Left ventricle myocardium inferior (tissue), 1 donor: ENCODE results near the gene ZNF674. TPM values are rescaled to one million over a fixed set of nuclear protein-coding genes. Genes with fewer than 3 reads are reported as not detected.
A peak's percentile ranks its signal among the peaks of the same experiment; 100 is the strongest.

Source experiments
- DNase-seq: peaks from one replicate; pipeline ENCODE4 v3.0.0-alpha.2; 2020
- H3K27ac ChIP-seq: fragments of 200-600 bp; replicated peaks from 2 replicates; pipeline ENCODE4 v1.8.0; 2021
- H3K27me3 ChIP-seq: fragments of 200-600 bp; 2 replicates; pipeline ENCODE4 v1.8.0; 2021; ENCODE audit warnings: low read depth
- H3K36me3 ChIP-seq: fragments of 200-600 bp; 2 replicates; pipeline ENCODE4 v1.8.0; 2021
- H3K4me1 ChIP-seq: fragments of 200-600 bp; 2 replicates; pipeline ENCODE4 v1.8.0; 2021
- H3K4me3 ChIP-seq: fragments of 200-600 bp; 2 replicates; pipeline ENCODE4 v1.8.0; 2021; ENCODE audit warnings: mild to moderate bottlenecking, moderate library complexity
- H3K9me3 ChIP-seq: fragments of 200-600 bp; replicated peaks from 2 replicates; pipeline ENCODE4 v1.8.0; 2021
- CTCF ChIP-seq: fragments of 200-600 bp; IDR thresholded peaks from 2 replicates; pipeline ENCODE4 v1.8.0; 2021; ENCODE audit warnings: antibody characterized with exemption, mild to moderate bottlenecking, borderline replicate concordance
- intact Hi-C: fragments of 100-400 bp; cut with micrococcal nuclease; formaldehyde crosslinking; loops from one replicate; pipeline ENCODE4 v1.11.0; 2022
- total RNA-seq: library from RNA; stranded (reverse); fragmentation: NEBNext Ultra II Directional; extraction: Animal tissue kit (Norgen Biotek cat#: 25700); gene quantifications from one replicate; pipeline ENCODE4 v1.2.1, GENCODE V29; 2021
- donor health status: DM: no; HTN: yes; CAD: no; lungs with severe emphysema.

Gene ZNF674
- total RNA-seq, 1 donor from 2014 or later, result 2.9 TPM

- peak overlapping the region; percentile 82 for H3K4me3 ChIP-seq
- intact Hi-C loops, result loop anchor here (10.0 kb wide), 1 partner anchor 67 kb away; no protein-coding TSS in a partner anchor
- H3K9me3 ChIP-seq, result no peaks in the 10 kb centered on the region
- H3K36me3 ChIP-seq, result no peaks in the 10 kb centered on the region
- H3K27ac ChIP-seq, result peak overlapping the region; percentile 93
- no peak for TF ChIP-seq CTCF
- peaks cover 55% of the 10 kb centered on the region for H3K4me1 ChIP-seq
- no peak for DNase-seq
- H3K27me3 ChIP-seq, result no peaks in the 10 kb centered on the region
These were observed 32.2 kb upstream of the ZNF674 start for GRCh38 chrX:46577221-46578005.

DNA sequence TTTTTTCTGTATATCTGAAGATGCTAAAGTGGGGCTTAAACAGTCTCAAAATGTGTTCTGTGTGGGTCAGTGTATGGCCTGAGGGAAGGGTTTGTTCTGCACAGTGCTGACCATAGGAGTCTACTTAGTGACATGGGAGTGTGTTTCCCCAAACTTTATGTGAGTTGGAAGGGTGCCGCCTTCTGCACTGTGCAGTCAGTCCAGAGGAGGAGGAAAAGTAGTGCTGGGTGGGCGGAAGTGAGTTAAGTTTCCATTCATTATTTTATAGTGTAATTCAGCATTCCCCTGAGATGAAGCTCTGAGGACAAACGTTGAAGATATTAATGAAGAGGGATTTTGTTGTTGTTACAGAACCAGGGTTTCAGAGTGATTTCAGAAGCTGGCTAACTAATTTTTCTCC is 31.2 kb upstream of the ZNF674 start:
- Histone ChIP-seq H3K4me3 (peak overlapping the region; percentile 82), H3K9me3 (no peaks in the 10 kb centered on the region), H3K4me1 (peaks cover 46% of the 10 kb centered on the region), H3K36me3 (no peaks in the 10 kb centered on the region), H3K27me3 (no peaks in the 10 kb centered on the region), H3K27ac (peak overlapping the region; percentile 93)
- TF ChIP-seq CTCF, result peak; percentile 3
- DNase-seq, result peak; percentile 23
- intact Hi-C loops, result loop anchor here (10.0 kb wide), 1 partner anchor 68 kb away; no protein-coding TSS in a partner anchor

GRCh38 chrX:46575991-46576392 is 30.8 kb upstream of the ZNF674 start:
- peak; percentile 12 for TF ChIP-seq CTCF
- H3K27ac ChIP-seq, result peak overlapping the region; percentile 93
- no peaks in the 10 kb centered on the region for H3K36me3 ChIP-seq
- intact Hi-C loops, result loop anchor here (10.0 kb wide), 1 partner anchor 69 kb away; no protein-coding TSS in a partner anchor
- DNase-seq, result peak; percentile 36
- no peaks in the 10 kb centered on the region for H3K9me3 ChIP-seq
- peaks cover 41% of the 10 kb centered on the region for H3K4me1 ChIP-seq
- H3K4me3 ChIP-seq, result peak overlapping the region; percentile 82
- no peaks in the 10 kb centered on the region for H3K27me3 ChIP-seq

GRCh38 chrX:46575586-46575985 is 30.4 kb upstream of the ZNF674 start:
- Histone ChIP-seq H3K27me3 (no peaks in the 10 kb centered on the region), H3K9me3 (no peaks in the 10 kb centered on the region), H3K27ac (peak overlapping the region; percentile 93), H3K4me3 (peak overlapping the region; percentile 82), H3K36me3 (no peaks in the 10 kb centered on the region), H3K4me1 (peaks cover 37% of the 10 kb centered on the region)
- TF ChIP-seq CTCF, result no peak
- intact Hi-C loops, result loop anchor here (10.0 kb wide), 1 partner anchor 69 kb away; no protein-coding TSS in a partner anchor
- no peak for DNase-seq

GRCh38 chrX:46574774-46575381 is 29.7 kb upstream of the ZNF674 start:
- Histone ChIP-seq H3K4me3 (peak overlapping the region; percentile 82), H3K4me1 (peaks cover 34% of the 10 kb centered on the region), H3K27ac (peak overlapping the region; percentile 93), H3K9me3 (no peaks in the 10 kb centered on the region), H3K36me3 (no peaks in the 10 kb centered on the region), H3K27me3 (no peaks in the 10 kb centered on the region)
- intact Hi-C loops, result loop anchor here (10.0 kb wide), 1 partner anchor 70 kb away; no protein-coding TSS in a partner anchor
- peak; percentile 15 for DNase-seq
- TF ChIP-seq CTCF, result peak; percentile 9
